HG03196 (cell line): ENCODE measurements around the gene APOBEC2.
"Not testable (repeated sequence)": the region's sequence is repeated elsewhere in the genome, so short reads cannot be mapped to it uniquely, and the experiment has no call there.

Source experiments
- ATAC-seq: cut with Tn5 transposase; IDR thresholded peaks from one replicate; pipeline ENCODE4 v1.9.1; 2021; ENCODE audit not compliant: unreplicated experiment

The APOBEC2 gene

DNA sequence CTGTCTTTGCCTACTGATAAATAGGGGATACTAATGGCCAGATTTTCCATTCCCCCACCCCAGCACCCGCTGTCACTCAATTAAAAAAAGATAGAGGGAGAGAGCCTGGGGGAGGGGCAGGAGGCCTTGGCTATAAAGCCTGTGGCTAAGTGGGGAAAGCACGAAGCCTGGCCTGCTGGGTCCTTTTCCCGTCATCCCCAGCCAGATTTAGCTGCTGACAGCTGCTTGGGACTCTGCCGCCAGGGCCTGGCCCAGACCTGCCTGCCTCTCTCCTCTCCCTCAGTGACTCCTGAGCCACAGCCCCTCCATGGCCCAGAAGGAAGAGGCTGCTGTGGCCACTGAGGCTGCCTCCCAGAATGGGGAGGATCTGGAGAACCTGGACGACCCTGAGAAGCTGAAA lies at the start of gene APOBEC2:
TSS of gene APOBEC2 (plus strand) at position 162 of the 400 bp plus-strand sequence. CDS start at position 308, 146 bp downstream.
- no peak for ATAC-seq

DNA sequence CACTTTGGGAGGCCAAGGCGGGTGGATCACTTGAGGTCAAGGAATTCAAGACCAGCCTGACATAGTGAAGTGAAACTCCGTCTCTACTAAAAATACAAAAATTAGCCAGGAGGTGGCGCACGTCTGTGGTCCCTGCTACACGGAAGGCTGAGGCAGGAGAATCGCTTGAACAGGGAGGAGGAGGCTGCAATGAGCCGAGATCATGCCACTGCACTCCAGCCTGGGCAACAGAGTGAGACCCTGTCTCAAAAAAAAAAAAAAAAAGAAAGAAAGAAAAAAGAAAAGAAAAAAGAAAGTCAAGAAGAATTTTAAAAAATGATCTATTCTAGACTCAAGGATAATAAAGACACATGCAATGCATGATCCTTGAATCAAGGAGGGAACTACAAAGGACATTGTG lies 46.8 kb upstream of the APOBEC2 start:
- not testable (repeated sequence) for ATAC-seq

GRCh38 chr6:41006980-41007379 lies 46.0 kb upstream of the APOBEC2 start:
- ATAC-seq = not testable (repeated sequence)

GRCh38 chr6:41008011-41008410 lies 45.0 kb upstream of the APOBEC2 start:
- ATAC-seq = no peak

DNA sequence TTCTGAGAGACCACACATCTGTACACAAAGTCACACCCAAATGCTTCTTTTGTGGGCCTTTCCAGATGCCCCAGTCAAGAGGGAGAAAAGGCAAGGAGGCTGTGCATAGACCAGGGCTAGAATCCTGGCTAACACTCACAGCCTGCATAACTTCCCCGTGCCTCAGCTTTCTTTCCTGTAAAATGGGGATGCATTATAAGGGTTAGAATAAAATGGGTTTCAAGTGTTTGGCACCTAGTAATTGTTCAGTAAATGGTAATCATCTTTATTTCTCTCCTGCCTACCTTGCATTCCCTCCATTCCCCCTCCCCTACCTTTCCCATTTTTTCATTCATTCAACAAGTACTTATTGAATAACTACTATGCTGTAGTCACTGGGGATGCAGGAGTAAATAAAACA lies 43.3 kb upstream of the APOBEC2 start:
- no peak for ATAC-seq

DNA sequence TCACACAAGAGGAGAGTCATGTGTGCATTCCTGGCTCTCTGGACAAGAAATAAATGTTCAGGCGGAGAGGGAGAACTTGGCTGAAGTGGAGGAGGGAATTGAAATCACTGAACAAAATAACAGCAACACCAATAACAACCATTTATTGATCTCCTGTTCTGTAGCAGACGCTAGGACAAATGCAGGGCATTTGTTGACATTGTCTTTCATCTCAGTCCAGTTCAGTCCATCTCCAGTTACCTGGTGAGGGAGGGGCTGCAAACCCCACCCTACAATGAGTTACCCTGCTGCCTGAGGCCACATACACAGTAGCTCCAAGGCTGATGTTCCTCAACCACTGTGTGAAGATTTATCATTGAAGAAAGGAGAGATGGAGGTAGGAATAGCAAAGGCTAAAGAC lies 41.3 kb upstream of the APOBEC2 start:
- ATAC-seq = no peak

DNA sequence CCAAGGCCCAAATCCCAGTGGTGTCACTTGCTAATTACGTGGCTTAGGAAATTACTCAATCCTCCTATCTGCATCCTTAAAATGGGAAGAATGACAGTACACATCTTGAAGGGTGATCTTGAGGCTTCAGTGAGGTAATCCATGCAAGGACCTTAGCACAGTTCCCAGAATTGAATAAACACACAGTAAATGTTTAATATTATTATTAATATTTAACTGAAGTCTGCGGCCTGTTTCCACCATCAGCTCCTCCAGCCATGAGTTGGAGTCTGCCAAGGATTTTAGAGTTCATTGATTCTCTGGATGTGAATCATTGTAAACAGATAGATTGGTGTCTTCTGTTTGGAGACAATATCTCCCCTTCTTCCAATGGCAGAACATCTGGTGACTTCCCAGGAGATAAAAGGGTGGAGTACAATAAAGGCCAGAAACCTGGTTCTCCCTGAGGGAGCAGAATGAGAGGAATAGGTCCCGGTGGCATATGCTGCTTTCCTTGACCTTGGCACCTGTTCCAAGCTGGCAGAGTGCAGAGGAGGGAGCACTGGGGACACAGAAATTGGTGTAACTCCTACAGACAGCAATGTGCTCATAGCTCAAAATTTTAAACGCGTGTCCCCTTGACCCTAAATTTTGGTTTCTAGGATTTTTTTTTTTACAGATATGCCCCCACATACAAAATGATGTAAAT lies 39.4 kb upstream of the APOBEC2 start:
- ATAC-seq = no peak

DNA sequence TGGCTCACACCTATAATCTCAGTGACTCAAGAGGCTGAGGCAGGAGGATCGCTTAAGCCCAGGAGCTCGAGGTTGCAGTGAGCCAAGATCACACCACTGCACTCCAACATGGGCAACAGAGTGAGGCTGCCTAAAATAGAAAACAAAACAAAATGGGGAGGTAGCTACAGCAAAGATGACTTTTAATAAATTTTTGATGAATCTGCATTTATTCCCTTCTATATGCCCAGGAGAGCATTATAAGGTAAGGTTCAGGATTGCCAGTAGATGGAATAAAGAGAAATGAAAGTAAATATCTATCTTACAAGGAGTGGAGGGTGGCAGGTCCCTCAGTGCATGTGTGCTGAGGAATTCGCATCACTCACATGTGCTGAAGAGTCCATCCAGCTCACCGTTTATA lies 38.2 kb upstream of the APOBEC2 start:
- ATAC-seq = no peak

GRCh38 chr6:41015860-41016259 lies 37.1 kb upstream of the APOBEC2 start:
- ATAC-seq = not testable (repeated sequence)

DNA sequence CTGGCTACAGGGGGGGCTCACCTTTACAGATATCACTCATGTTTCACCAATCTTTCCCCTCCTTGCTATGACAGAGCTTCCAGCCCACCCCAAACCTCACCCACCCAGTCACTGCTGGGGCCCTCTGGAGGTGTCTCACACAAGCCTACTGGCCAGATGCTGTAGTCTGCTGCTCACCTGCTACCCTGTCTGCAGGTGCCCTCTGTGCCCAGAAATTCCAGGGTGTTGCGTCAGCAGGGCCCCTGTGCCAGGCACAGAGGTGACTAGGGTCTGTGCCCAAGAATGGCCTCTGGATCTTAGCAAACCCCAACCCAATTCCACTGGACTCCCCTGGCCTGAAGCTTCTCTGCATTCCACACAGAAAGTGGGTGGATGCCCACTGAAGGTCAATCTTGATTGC lies 35.3 kb upstream of the APOBEC2 start:
- ATAC-seq = no peak

DNA sequence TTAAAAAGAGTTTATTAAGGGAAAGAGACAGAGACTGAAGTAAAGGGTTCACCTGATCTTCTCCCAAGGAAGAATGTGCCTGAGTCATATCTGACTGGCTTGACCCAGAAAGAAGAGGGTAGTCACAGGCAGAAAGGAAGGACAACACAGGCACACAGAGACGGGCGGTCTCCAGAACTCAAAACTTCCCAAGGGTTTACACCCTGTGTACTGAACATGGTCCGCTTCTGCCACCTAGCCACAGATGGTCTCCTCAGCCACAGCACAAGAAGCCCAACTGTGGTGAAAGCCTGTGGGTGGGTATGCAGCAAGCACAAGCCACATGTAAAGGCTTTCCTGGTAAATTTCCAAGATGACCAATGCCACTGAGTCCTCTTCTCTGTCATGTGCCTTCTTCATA lies 31.2 kb upstream of the APOBEC2 start:
- ATAC-seq = no peak

DNA sequence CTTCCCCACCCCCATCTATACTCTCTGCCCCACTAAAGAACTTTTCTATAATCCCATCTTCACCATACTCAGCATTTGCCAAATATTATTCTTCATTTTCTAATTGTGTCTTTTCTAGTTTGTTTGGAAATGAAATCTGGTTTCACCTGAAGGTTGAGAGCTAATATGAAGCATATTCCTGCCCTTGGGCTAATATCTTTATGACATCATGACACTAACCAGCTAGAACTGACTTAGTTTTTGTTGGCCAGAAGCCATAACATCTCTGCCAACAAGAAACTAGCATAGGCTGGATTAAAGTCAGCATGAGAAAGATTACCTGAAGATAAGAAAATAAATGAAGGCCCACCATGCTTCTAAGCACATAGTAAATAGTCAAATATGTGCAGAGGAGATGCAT lies 30.7 kb upstream of the APOBEC2 start:
- no peak for ATAC-seq

- ATAC-seq = no peak
Measured at GRCh38 chr6:41023114-41023513, 29.9 kb upstream of the APOBEC2 start.

DNA sequence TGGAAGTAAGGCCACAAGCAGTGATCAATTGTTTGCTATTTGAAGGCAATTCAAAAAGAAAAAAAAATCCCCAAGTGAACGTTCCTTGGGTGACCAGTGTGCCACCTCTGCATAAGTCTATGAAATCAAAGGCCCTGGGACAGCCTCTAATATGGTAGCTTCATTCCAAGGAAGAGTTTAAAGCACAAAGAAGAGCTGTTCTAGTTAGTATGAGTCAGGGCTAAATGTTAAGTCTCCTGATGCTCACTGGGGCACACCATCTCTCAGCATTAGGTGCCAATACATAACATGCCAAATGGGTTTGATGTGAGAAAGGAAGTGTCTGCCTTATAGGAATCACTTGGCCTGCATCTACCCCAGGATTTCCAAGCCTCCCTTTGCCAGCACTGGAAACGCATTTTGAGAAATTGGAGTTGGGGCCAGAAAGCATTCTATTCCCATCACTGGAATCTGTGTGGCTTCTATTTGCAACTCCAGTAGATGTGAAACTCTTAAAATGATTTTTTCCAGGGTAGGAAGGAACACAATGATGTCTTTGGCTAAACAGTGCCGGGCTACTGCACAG lies 27.0 kb upstream of the APOBEC2 start:
- ATAC-seq = no peak

- no peak for ATAC-seq
Measured at GRCh38 chr6:41027241-41027640, 25.8 kb upstream of the APOBEC2 start.

GRCh38 chr6:41027799-41028560 lies 25.0 kb upstream of the APOBEC2 start:
- peak; percentile 84 for ATAC-seq

DNA sequence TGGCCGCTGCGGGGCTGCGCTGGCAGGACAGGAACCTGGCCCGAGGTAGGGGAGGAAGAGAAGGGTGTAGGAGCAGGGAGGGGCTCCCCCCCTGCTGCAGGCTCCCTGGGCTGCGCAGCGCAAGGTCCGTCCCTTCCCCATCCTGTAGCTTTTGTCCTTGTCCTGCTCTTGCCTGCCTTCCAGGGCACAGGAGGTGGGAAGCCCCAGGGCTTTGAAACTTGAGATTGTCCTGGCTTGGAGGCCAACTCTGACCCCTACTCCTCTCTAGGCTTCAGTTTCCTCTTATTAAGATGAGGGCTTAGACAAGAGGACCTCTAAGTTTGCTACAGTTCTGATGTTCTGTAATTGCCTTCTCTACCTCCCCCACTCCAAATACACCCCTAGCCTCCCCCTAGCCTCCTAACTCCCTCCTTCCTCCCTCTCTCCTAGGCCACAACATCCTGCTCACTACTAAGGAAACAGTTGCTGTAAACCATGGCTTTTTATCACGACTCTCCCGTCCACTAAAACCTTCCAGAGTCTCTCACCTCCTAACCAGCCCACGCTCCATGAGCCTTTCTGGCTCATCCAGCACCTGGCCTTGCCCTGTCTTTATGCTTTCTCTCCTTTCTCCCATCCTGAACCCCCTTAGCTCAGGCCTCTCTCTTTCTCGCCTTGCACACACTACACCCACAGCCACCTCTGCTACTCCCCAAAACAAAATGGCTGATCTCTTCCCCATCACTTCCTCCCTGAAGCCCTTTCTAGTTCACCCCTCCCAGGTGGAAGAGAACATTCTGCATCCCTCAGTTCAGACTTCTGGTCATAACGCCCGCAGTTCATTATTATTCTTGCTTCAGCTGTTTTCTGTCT lies 24.2 kb upstream of the APOBEC2 start:
- peak; percentile 38 for ATAC-seq

- ATAC-seq = no peak
Measured at GRCh38 chr6:41032830-41033229, 20.2 kb upstream of the APOBEC2 start.

- ATAC-seq = no peak
Measured at GRCh38 chr6:41033776-41034175, 19.2 kb upstream of the APOBEC2 start.

- ATAC-seq = no peak
Measured at GRCh38 chr6:41036186-41036585, 16.8 kb upstream of the APOBEC2 start.

DNA sequence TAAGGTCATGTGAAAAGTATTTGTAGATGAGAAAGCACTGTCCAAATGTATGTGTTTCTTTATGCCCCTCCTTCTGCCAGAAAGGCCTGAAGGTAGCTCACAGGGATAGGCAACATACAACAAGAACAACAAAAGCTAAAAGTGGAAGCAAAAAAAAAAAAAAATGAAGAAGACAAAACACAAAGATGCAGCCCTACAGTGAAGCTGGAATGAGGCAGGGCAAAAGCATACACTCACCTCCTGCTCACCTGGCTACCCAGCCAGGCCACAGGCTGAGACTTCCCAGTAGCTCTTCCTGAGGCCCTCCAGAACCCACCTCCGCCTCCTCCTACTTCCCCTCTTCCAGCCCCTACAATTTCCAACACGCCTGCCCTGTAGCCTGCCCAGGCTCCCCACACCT lies 16.4 kb upstream of the APOBEC2 start:
- ATAC-seq = no peak
